ENCODE data around the gene PLIN1.

DNA sequence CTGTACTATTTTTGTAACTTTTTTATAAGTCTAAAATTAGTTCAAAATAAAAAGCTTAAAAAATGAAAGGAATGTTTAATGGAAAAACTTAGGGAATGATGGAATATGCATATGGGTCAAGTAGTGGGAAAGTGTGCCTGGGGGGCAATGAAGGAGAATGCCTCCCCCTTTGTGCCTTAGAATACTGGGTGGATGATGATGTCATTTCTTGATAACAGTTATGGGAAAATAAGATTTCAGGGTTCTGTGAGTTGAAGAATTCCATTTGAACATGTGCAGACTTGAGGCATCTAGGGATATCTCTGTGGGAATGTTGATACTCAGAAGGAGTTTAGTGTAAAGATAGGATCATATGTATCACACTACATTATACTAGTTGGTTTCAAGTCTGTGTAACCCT lies 25.2 kb upstream of the PLIN1 start:
- TF ChIP-seq CTCF (IDR thresholded peaks at IDR 0.05) (no peak), EZH2phosphoT487 (IDR thresholded peaks at IDR 0.05) (no peak), EZH2 (IDR thresholded peaks at IDR 0.05) (no peak)

All from neural progenitor cell (in vitro differentiated cells).